Effector CD8-positive, alpha-beta T cell (primary cell): ENCODE measurements around the gene FBXL16.
A peak's percentile ranks its signal among the peaks of the same experiment; 100 is the strongest.
"Not testable (repeated sequence)": the region's sequence is repeated elsewhere in the genome, so short reads cannot be mapped to it uniquely, and the experiment has no call there.

ENCODE experiments used
- DNase-seq: peaks from one replicate; lab custom pipeline; 2025; lab: John Stamatoyannopoulos, UW
- total RNA-seq, 4 experiments: gene quantifications; one replicate each; lab custom pipeline; 2026; lab: John Stamatoyannopoulos, UW

The FBXL16 gene
- 0.88 to 7.2 (median 2.9) reads per million in 4 experiments for total RNA-seq

GRCh38 chr16:705431-706188, at the start of gene FBXL16:
FBXL16 (minus strand) TSS chr16:705801; CDS start chr16:697405, 8,396 bp downstream.
- no peak for DNase-seq

- no peak for DNase-seq
These were observed 49.1 kb upstream of the FBXL16 start for GRCh38 chr16:754656-755055.

- not testable (repeated sequence) for DNase-seq
These were observed 48.6 kb upstream of the FBXL16 start for GRCh38 chr16:754121-754607.

- DNase-seq = no peak
These were observed 46.4 kb upstream of the FBXL16 start for GRCh38 chr16:752007-752312.

GRCh38 chr16:751152-752006, 45.8 kb upstream of the FBXL16 start:
- DNase-seq = no peak

GRCh38 chr16:750485-750884, 44.9 kb upstream of the FBXL16 start:
- DNase-seq = no peak

GRCh38 chr16:749010-749409, 43.4 kb upstream of the FBXL16 start:
- no peak for DNase-seq

GRCh38 chr16:747978-748746, 42.6 kb upstream of the FBXL16 start:
- DNase-seq = no peak

- no peak for DNase-seq
These were observed 41.0 kb upstream of the FBXL16 start for GRCh38 chr16:746637-747036.

- no peak for DNase-seq
These were observed 40.1 kb upstream of the FBXL16 start for GRCh38 chr16:745739-746138.

GRCh38 chr16:743794-744500, 38.3 kb upstream of the FBXL16 start:
- no peak for DNase-seq

- not testable (repeated sequence) for DNase-seq
These were observed 37.3 kb upstream of the FBXL16 start for GRCh38 chr16:742894-743293.

GRCh38 chr16:741986-742629, 36.5 kb upstream of the FBXL16 start:
- DNase-seq = no peak

GRCh38 chr16:740764-741505, 35.3 kb upstream of the FBXL16 start, which contains the start of gene CIAO3:
CIAO3 (minus strand) TSS chr16:740997; CDS start chr16:740985, 12 bp downstream.
- peak; percentile 90 for DNase-seq

GRCh38 chr16:740459-740763, 34.8 kb upstream of the FBXL16 start:
- no peak for DNase-seq

- DNase-seq = no peak
These were observed 34.2 kb upstream of the FBXL16 start for GRCh38 chr16:739560-740458.

- no peak for DNase-seq
These were observed 31.4 kb upstream of the FBXL16 start for GRCh38 chr16:736936-737481.

- DNase-seq = no peak
These were observed 30.4 kb upstream of the FBXL16 start for GRCh38 chr16:735982-736453.
